ENCODE measurements around the gene CREBBP. TPM values are rescaled to one million over a fixed set of nuclear protein-coding genes. Genes with fewer than 3 reads are reported as not detected.

The CREBBP gene
- total and polyA plus RNA-seq, 2 donors (not counting 1 experiment from before 2014, with no cell fraction given), result 6.1 to 22.6 TPM

- Histone ChIP-seq H3K79me2 (ENCODE audit: control insufficient read depth, insufficient read depth, low read length) (peaks cover 61% of the 10 kb centered on the region), H3K4me2 (ENCODE audit: extremely low read depth, insufficient read depth, low read length) (no peak overlapping the region), H3K4me1 (ENCODE audit: control insufficient read depth, extremely low read depth, insufficient read depth, low read length) (peaks cover 2% of the 10 kb centered on the region), H3K9ac (ENCODE audit: insufficient read depth, low read length) (no peak overlapping the region), H3K36me3 (ENCODE audit: control insufficient read depth, insufficient read depth, low read length) (peaks cover 11% of the 10 kb centered on the region), H3K27me3 (ENCODE audit: control insufficient read depth, insufficient read depth, low read length) (no peaks in the 10 kb centered on the region), H2AFZ (ENCODE audit: low read length) (no peak overlapping the region), H3K4me3 (replicated peaks in 1 of 4; ENCODE audit: control extremely low read depth in 1 of 4, insufficient read depth in 1 of 4, low read depth in 3 of 4, low read length in 4 of 4) (no peak overlapping the region), H4K20me1 (ENCODE audit: control insufficient read depth, extremely low read depth, insufficient read depth, low read length) (peaks cover 4% of the 10 kb centered on the region), H3K9me3 (ENCODE audit: control insufficient read depth, insufficient read depth, low read depth, low read length) (no peaks in the 10 kb centered on the region), H3K27ac (ENCODE audit: insufficient read depth, low read length) (no peak overlapping the region)
- no peak for DNase-seq (ENCODE audit: low read depth in 2 of 2)
- no peak for TF ChIP-seq EZH2 (IDR thresholded peaks at IDR 0.05; ENCODE audit: low read length, missing control alignments)
- no peak for TF ChIP-seq CTCF (conservative IDR thresholded peaks at IDR 0.05 in 1 of 2, IDR thresholded peaks at IDR 0.05 in 1 of 2; ENCODE audit: low read depth in 1 of 2, low read length in 2 of 2)
Observed at GRCh38 chr16:3792472-3793012, 88.0 kb downstream of the CREBBP start.

GRCh38 chr16:3791701-3792100 is 88.8 kb downstream of the CREBBP start:
- peaks cover 4% of the 10 kb centered on the region for H4K20me1 ChIP-seq (ENCODE audit: control insufficient read depth, extremely low read depth, insufficient read depth, low read length)
- H3K4me1 ChIP-seq (ENCODE audit: control insufficient read depth, extremely low read depth, insufficient read depth, low read length), result peaks cover 2% of the 10 kb centered on the region
- no peak overlapping the region for H3K9ac ChIP-seq (ENCODE audit: insufficient read depth, low read length)
- H3K79me2 ChIP-seq (ENCODE audit: control insufficient read depth, insufficient read depth, low read length), result peaks cover 56% of the 10 kb centered on the region
- no peak overlapping the region for H3K27ac ChIP-seq (ENCODE audit: insufficient read depth, low read length)
- no peaks in the 10 kb centered on the region for H3K27me3 ChIP-seq (ENCODE audit: control insufficient read depth, insufficient read depth, low read length)
- no peak overlapping the region for H3K4me2 ChIP-seq (ENCODE audit: extremely low read depth, insufficient read depth, low read length)
- H3K4me3 ChIP-seq (replicated peaks in 1 of 4; ENCODE audit: control extremely low read depth in 1 of 4, insufficient read depth in 1 of 4, low read depth in 3 of 4, low read length in 4 of 4), result no peak overlapping the region
- DNase-seq (ENCODE audit: low read depth in 2 of 2), result no peak
- no peaks in the 10 kb centered on the region for H3K9me3 ChIP-seq (ENCODE audit: control insufficient read depth, insufficient read depth, low read depth, low read length)
- peaks cover 11% of the 10 kb centered on the region for H3K36me3 ChIP-seq (ENCODE audit: control insufficient read depth, insufficient read depth, low read length)
- H2AFZ ChIP-seq (ENCODE audit: low read length), result no peak overlapping the region
- TF ChIP-seq CTCF (conservative IDR thresholded peaks at IDR 0.05 in 1 of 2, IDR thresholded peaks at IDR 0.05 in 1 of 2; ENCODE audit: low read depth in 1 of 2, low read length in 2 of 2) (no peak), EZH2 (IDR thresholded peaks at IDR 0.05; ENCODE audit: low read length, missing control alignments) (no peak)

GRCh38 chr16:3789375-3790099 is 91.0 kb downstream of the CREBBP start:
- Histone ChIP-seq H3K36me3 (ENCODE audit: control insufficient read depth, insufficient read depth, low read length) (peaks cover 11% of the 10 kb centered on the region), H3K27ac (ENCODE audit: insufficient read depth, low read length) (no peak overlapping the region), H3K9ac (ENCODE audit: insufficient read depth, low read length) (no peak overlapping the region), H2AFZ (ENCODE audit: low read length) (no peak overlapping the region), H3K27me3 (ENCODE audit: control insufficient read depth, insufficient read depth, low read length) (no peaks in the 10 kb centered on the region), H4K20me1 (ENCODE audit: control insufficient read depth, extremely low read depth, insufficient read depth, low read length) (peaks cover 4% of the 10 kb centered on the region), H3K4me3 (replicated peaks in 1 of 4; ENCODE audit: control extremely low read depth in 1 of 4, insufficient read depth in 1 of 4, low read depth in 3 of 4, low read length in 4 of 4) (no peak overlapping the region), H3K4me1 (ENCODE audit: control insufficient read depth, extremely low read depth, insufficient read depth, low read length) (peaks cover 2% of the 10 kb centered on the region), H3K4me2 (ENCODE audit: extremely low read depth, insufficient read depth, low read length) (no peak overlapping the region), H3K9me3 (ENCODE audit: control insufficient read depth, insufficient read depth, low read depth, low read length) (no peaks in the 10 kb centered on the region), H3K79me2 (ENCODE audit: control insufficient read depth, insufficient read depth, low read length) (peaks cover 51% of the 10 kb centered on the region)
- TF ChIP-seq CTCF (conservative IDR thresholded peaks at IDR 0.05 in 1 of 2, IDR thresholded peaks at IDR 0.05 in 1 of 2; ENCODE audit: low read depth in 1 of 2, low read length in 2 of 2), result no peak
- no peak for TF ChIP-seq EZH2 (IDR thresholded peaks at IDR 0.05; ENCODE audit: low read length, missing control alignments)
- DNase-seq (ENCODE audit: low read depth in 2 of 2), result no peak
